Measurements from ENCODE around the gene ABRAXAS1.

The ABRAXAS1 gene

DNA sequence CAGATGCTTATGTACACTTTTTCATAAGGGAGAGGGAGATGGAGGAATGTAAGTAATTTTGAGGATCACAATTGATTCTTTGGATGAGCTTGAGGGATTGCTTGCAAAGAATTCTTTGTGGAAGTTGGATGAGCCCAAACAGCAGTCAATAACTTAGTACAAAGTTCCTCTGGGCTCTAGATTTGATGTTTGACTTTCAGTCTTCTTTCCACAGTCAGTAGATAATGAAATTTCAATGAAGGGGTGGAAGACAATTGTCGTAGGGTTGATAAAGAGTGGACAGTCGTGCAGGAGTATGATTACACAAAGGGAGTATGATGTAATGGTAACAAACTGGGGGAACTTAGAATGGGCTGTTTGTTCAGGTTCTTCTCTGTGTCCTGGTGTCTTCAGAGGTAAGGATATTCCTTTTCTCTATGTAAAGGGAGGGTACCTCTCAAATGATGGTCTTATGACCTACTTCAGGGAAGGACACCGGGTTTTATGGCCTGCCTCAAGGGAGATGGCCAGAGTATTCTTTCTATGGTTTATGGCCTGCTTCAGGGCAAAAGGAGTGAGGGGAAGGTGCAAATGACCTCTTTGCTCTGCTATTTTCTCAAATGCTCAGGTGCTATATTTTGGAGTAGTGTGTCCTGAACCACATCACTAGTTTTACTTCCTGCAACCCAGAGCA is 1.7 kb upstream of the ABRAXAS1 start:
- H3K4me3 ChIP-seq (ENCODE audit: low read length) = no peak overlapping the region
- TF ChIP-seq ZNF274 (IDR thresholded peaks at IDR 0.05; ENCODE audit: low read depth, low read length) = no peak

DNA sequence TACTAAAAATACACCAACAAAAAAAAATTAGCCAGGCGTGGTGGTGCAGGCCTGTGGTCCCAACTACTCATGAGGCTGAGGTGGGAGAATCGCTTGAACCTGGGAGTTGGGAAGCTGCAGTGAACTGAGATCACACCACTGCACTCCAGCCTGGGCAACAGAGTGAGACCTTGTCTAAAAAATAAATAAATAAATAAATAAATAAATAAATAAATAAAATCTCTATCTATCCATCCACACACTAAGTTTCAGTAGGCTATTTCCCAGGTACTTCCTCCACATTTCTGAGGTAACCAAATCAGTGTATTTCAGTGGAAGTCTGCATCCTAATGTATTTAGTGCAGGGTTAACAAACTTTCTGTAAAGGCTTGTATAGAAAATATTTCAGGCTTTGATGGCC is 10.9 kb downstream of the ABRAXAS1 start:
- TF ChIP-seq ZNF274 (IDR thresholded peaks at IDR 0.05; ENCODE audit: low read depth, low read length) = no peak
- no peak overlapping the region for H3K4me3 ChIP-seq (ENCODE audit: low read length)

DNA sequence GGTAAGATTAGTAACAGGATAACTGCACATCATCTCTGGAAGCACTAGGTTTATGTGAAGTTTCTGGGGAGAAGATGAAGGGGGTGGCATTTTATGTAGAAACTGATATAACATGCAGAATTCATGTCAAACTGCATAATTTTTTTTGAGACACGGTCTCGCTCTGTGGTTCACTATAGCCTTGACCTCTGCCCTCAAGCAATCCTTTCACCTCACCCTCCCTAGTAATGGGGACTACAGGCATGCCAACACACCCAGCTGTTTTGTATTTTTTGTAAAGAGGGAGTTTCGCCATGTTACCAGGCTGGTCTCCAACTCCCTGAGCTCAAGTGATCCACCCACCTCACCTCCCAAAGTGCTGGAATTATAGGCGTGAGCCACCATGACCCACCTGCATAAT is 11.5 kb downstream of the ABRAXAS1 start:
- no peak for TF ChIP-seq ZNF274 (IDR thresholded peaks at IDR 0.05; ENCODE audit: low read depth, low read length)
- H3K4me3 ChIP-seq (ENCODE audit: low read length) = no peak overlapping the region

DNA sequence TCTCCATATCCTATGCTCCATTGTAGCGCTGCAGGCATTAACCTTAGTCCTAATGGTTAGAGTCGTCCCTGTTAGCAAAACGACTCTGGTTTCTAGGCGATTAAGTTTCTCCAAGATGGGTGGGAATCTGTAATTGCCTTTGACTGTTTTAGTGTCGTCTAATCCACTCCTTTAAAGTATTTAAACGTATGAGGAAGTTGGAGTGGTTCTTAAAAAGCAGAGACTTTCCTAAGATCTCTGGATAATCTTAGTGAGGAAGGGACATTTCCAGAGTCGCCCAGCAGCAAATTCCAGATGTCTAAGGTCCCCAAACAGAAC is 28.8 kb downstream of the ABRAXAS1 start:
- TF ChIP-seq ZNF274 (IDR thresholded peaks at IDR 0.05; ENCODE audit: low read depth, low read length) = no peak
- H3K4me3 ChIP-seq (ENCODE audit: low read length) = peak overlapping the region; percentile 86

DNA sequence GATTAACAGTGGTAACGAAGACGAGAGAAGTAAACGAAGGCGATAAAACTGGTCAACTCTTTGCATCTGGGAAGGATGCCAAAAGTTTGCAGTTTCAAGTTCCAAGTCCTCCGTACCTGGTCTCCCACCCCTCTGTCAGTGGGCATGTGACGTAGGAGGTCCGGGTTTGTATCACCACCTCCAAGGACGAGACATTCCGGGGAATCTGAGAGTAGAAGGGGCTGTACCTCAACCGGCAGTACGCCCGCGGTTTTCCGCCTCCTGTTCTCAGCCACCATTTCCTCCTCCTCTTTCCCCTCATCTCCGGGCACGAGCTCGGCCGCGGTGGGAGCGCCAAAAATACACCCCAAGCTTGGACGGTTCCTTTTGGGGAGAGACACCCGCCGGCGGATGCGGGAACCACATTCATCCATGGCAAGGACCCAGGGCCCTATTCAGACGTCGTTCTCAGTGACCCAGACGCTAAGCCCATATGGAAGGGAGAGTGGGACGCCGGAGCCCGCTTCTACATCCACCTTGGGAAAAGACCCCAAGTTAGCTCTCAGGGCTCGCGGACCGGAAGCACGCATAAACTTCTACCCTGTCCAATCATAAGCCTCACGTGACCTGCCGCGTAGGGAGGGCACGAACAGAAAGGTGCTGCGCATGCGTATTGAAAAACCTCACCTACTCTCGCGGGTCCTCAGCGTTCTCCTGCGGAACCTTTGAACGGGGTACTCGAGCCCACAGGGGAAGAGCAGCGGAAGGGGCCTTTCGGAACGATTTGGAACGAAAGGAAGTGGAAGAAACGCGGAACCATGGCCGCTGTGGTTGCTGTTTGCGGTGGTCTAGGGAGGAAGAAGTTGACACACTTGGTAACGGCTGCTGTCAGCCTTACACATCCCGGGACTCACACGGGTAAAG is 29.4 kb downstream of the ABRAXAS1 start, which contains the start of the genes HELQ and MRPS18C:
Gene HELQ, minus strand, starts transcription at position 543 of the 903 bp plus-strand sequence. Its CDS starts 130 bp downstream, at position 413.
Gene MRPS18C, plus strand, starts transcription at position 778 of the 903 bp plus-strand sequence. Its CDS starts 20 bp downstream, at position 798.
- TF ChIP-seq ZNF274 (IDR thresholded peaks at IDR 0.05; ENCODE audit: low read depth, low read length) = no peak
- H3K4me3 ChIP-seq (ENCODE audit: low read length) = peak within 1 kb of the TSS; percentile 86

DNA sequence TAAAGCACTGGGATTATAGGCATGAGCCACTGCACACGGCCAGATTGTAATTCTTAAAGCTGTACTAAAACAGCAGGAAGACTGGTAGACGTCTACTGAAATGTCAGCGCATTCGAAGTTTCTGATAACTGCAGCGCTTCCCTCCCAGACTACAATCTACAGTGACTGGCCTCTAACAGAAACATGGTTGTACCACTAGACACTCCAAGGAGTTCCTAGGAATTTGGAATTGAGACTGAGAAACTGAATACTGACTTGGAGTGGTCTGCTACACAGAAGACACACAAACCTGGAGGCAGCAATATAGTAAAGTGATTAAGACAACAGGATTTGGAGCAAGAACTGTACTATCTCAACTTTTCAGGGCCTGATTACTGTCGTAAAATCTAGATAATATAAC is 30.2 kb downstream of the ABRAXAS1 start:
- TF ChIP-seq ZNF274 (IDR thresholded peaks at IDR 0.05; ENCODE audit: low read depth, low read length) = no peak
- H3K4me3 ChIP-seq (ENCODE audit: low read length) = peak overlapping the region; percentile 86

DNA sequence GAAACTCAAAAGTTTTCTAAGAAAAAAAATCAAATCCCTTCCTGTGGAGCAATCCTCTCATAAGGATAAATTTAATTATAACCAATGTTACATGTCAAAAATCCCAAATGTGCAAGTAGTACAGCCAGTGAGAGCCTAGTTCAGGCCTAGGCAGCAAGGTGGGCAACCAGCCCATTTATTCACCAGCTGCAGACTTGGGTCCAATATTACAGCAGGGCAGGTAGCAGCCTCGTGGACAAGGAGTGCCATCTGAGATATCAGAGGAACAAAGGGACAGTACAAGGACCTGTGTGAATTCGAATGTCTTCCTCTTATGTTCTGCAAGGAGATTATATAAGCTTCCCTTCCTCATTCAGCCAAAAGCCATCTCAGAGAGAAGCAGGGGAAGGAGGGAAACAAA is 35.9 kb downstream of the ABRAXAS1 start:
- no peak for TF ChIP-seq ZNF274 (IDR thresholded peaks at IDR 0.05; ENCODE audit: low read depth, low read length)
- no peak overlapping the region for H3K4me3 ChIP-seq (ENCODE audit: low read length)

DNA sequence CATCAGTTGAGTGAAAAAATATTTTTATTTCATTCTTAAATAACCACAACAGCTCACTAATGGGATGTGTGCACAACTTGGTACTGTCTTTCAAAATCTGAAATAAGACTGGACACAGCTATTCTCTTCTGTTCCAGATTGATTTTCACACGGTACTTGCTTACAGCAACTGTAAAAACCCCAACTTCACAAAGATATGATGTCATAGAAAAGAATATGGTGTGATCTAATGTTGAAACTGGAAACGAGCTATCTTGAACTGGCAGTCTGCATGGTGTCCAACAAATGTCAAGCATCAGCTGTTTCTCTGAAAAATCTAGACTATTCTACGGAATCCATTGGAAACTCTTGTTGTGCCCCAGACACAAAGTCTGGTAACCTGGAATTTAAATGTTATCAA is 44.0 kb downstream of the ABRAXAS1 start:
- H3K4me3 ChIP-seq (ENCODE audit: low read length) = no peak overlapping the region
- no peak for TF ChIP-seq ZNF274 (IDR thresholded peaks at IDR 0.05; ENCODE audit: low read depth, low read length)

DNA sequence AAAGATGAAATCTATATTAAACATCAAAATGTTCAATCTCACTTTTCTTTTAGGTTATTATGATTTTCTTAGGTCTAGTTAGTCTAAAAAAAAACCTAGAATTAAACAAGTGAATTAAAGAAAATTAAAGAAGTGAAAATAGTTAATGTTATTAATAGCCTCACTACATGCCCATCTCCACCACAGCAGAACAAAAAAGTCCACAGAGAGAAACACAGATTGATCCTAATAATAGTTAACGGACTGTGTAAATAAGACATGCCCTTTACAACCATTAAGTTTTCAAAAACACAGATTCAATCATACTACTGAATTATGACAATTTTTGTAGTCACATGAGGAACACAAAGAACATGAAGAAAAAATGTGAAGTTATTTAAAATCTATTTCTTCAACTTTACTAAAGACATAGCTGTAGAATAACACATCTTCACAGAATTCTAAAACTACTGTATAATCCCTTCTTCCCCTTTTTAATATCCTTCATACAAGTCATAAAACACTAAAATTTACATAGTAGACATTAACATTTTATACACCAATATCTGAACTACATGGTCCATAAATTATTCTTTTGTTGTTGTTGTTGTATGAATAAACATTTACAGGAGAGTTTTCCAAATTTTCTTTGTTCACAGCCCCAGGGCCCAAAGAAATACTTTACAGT is 44.6 kb downstream of the ABRAXAS1 start:
- no peak for TF ChIP-seq ZNF274 (IDR thresholded peaks at IDR 0.05; ENCODE audit: low read depth, low read length)
- no peak overlapping the region for H3K4me3 ChIP-seq (ENCODE audit: low read length)

DNA sequence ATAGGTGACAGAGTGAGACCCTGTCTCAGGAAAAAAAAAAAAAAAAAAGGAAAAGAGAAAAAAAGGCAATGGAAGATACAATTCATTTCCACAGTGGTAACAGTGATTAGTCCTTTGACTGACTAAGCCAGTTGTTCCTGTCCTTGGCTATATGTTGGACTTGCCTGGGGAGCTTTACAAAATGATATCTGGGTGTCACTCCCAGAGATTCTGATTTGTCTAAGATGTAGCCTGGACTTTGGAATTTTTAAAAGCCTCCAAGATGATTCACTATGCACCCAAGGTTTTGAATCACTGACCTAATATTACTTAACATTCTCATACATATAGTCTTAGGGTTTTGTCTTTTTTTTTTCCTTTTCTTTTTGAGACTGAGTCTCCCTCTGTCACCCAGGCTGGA is 46.2 kb downstream of the ABRAXAS1 start:
- no peak for TF ChIP-seq ZNF274 (IDR thresholded peaks at IDR 0.05; ENCODE audit: low read depth, low read length)
- no peak overlapping the region for H3K4me3 ChIP-seq (ENCODE audit: low read length)

DNA sequence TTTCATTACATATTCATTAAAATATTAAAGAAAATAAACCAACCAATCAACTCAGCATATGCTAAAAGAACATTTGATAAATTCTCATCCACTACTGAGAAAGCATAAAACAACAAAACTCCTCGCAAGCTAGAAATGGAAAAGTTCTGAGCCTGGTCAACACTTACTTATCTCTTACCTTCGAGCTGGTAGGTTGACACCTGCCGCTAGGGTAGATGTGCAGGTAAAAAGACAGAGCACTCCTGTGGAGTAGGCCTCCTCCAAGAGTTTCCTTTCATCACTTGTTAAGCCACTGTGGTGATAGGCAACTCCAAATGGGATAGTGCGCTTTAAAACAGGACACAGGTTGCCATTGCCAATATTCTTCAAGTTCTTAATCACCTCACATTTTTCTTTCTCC is 48.2 kb downstream of the ABRAXAS1 start:
- no peak for TF ChIP-seq ZNF274 (IDR thresholded peaks at IDR 0.05; ENCODE audit: low read depth, low read length)

DNA sequence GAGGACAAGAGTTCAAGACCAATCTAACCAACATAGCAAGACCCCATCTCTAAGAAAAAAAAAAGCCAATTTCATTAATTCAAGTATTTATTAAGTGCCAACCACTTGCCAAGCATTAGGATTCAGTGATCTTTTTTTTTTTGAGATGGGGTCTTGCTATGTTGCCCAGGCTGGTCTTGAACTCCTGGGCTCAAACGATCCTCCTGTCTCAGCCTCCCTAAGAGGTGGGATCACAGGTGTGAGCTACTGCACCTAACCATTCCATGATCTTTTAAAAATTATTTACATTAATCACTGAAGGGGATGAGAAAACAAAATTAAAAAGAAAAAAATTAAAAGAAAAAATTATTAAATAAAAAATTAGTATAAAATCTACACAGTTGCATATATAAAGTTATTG is 53.7 kb downstream of the ABRAXAS1 start:
- TF ChIP-seq ZNF274 (IDR thresholded peaks at IDR 0.05; ENCODE audit: low read depth, low read length) = no peak
- H3K4me3 ChIP-seq (ENCODE audit: low read length) = no peak overlapping the region

More for the DNA sequence above, 48.2 kb downstream of the ABRAXAS1 start:
- no peak overlapping the region for H3K4me3 ChIP-seq (ENCODE audit: low read length)

DNA sequence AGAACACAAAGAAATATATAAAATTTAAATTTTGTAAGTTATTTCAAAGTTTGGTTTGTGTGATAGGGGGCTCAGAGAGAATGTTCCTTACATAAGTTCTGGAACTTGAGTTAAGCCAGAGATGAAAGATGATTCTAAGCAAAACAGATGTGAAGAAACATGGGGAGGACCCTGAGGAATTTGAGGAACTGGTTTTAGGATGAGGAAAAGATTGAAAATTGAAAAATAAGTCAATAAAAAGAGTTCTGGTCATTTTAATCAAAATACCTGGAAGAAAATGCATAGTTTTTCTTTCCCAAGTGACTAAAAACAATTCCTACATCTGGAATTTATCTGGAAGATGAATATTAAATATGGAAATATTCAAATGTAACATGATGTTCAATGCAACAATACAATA is 66.7 kb downstream of the ABRAXAS1 start:
- no peak overlapping the region for H3K4me3 ChIP-seq (ENCODE audit: low read length)
- no peak for TF ChIP-seq ZNF274 (IDR thresholded peaks at IDR 0.05; ENCODE audit: low read depth, low read length)

DNA sequence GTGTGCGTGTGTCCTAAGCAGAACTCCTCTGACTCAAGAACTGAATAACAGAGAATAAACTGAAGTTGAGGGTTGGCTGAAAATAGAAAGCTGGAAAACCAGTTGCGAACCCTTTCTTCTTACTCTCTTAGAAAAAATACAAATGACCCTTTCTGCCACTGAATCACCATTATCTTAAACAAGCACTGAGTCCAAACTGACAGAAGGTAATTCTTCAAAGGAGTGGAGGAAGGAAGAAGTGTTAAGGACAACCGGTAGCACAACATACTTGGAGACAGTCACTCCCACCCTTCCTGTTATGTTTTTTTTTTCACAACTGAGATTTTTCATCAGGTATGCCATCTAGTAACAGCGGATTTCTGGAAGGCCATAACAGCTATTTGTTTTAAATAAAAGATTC is 67.3 kb downstream of the ABRAXAS1 start:
- no peak for TF ChIP-seq ZNF274 (IDR thresholded peaks at IDR 0.05; ENCODE audit: low read depth, low read length)
- H3K4me3 ChIP-seq (ENCODE audit: low read length) = no peak overlapping the region

Measured in GM08714 (cell line).